NCI-H1048 (cell line): ENCODE data around the gene OAS3.
"Not testable (repeated sequence)": the region's sequence is repeated elsewhere in the genome, so short reads cannot be mapped to it uniquely, and the experiment has no call there.

Source experiments
- DNase-seq: peaks from one replicate; lab custom pipeline; 2025; lab: John Stamatoyannopoulos, UW

Gene OAS3

GRCh38 chr12:112986291-112986800 lies 48.1 kb downstream of the OAS3 start:
- no peak for DNase-seq

GRCh38 chr12:112987561-112987960 lies 49.3 kb downstream of the OAS3 start:
- no peak for DNase-seq

- no peak for DNase-seq
Measured at GRCh38 chr12:112988224-112988623, 50.0 kb downstream of the OAS3 start.

- DNase-seq, result not testable (repeated sequence)
Measured at GRCh38 chr12:112988823-112989385, 50.6 kb downstream of the OAS3 start.

- DNase-seq, result no peak
Measured at GRCh38 chr12:112989806-112990205, 51.5 kb downstream of the OAS3 start.

- no peak for DNase-seq
Measured at GRCh38 chr12:112992541-112993398, 54.5 kb downstream of the OAS3 start.

- DNase-seq, result no peak
Measured at GRCh38 chr12:112995008-112995407, 56.7 kb downstream of the OAS3 start.

GRCh38 chr12:112996501-112996900 lies 58.2 kb downstream of the OAS3 start:
- DNase-seq, result no peak

- DNase-seq, result no peak
Measured at GRCh38 chr12:112997506-112997905, 59.2 kb downstream of the OAS3 start.

- no peak for DNase-seq
Measured at GRCh38 chr12:112998987-112999767, 60.9 kb downstream of the OAS3 start.

- DNase-seq, result no peak
Measured at GRCh38 chr12:113000433-113000832, 62.2 kb downstream of the OAS3 start.

GRCh38 chr12:113002155-113002554 lies 63.9 kb downstream of the OAS3 start:
- no peak for DNase-seq

- DNase-seq, result no peak
Measured at GRCh38 chr12:113002676-113003075, 64.4 kb downstream of the OAS3 start.

- DNase-seq, result no peak
Measured at GRCh38 chr12:113003636-113004035, 65.4 kb downstream of the OAS3 start.

- no peak for DNase-seq
Measured at GRCh38 chr12:113005762-113006161, 67.5 kb downstream of the OAS3 start.

- DNase-seq, result no peak
Measured at GRCh38 chr12:113006206-113006605, 67.9 kb downstream of the OAS3 start.

GRCh38 chr12:113006641-113007040 lies 68.4 kb downstream of the OAS3 start:
- no peak for DNase-seq

- DNase-seq, result no peak
Measured at GRCh38 chr12:113007166-113007565, 68.9 kb downstream of the OAS3 start.

GRCh38 chr12:113010701-113011100 lies 72.4 kb downstream of the OAS3 start:
- DNase-seq, result no peak

- DNase-seq, result no peak
Measured at GRCh38 chr12:113014565-113014964, 76.3 kb downstream of the OAS3 start.

- DNase-seq, result no peak
Measured at GRCh38 chr12:113016796-113017195, 78.5 kb downstream of the OAS3 start.

- DNase-seq, result no peak
Measured at GRCh38 chr12:113019025-113019424, 80.8 kb downstream of the OAS3 start.

- no peak for DNase-seq
Measured at GRCh38 chr12:113021500-113021899, 83.2 kb downstream of the OAS3 start.
